NCI-H1105 treated with DMSO at 0.1 percent for 48 hours (cell line): ENCODE results near the gene KCNK1.

ENCODE experiments used
- DNase-seq: peaks from one replicate; lab custom pipeline; 2025; lab: John Stamatoyannopoulos, UW

Gene KCNK1

GRCh38 chr1:233636503-233636877 lies 22.6 kb downstream of the KCNK1 start:
- DNase-seq = no peak

GRCh38 chr1:233638513-233638912 lies 24.6 kb downstream of the KCNK1 start:
- DNase-seq = no peak

GRCh38 chr1:233639611-233640010 lies 25.7 kb downstream of the KCNK1 start:
- DNase-seq = no peak

GRCh38 chr1:233640179-233640578 lies 26.3 kb downstream of the KCNK1 start:
- DNase-seq = no peak

- no peak for DNase-seq
Measured at GRCh38 chr1:233641029-233641428, 27.1 kb downstream of the KCNK1 start.

- no peak for DNase-seq
Measured at GRCh38 chr1:233647073-233647472, 33.2 kb downstream of the KCNK1 start.

- no peak for DNase-seq
Measured at GRCh38 chr1:233647636-233648035, 33.7 kb downstream of the KCNK1 start.

GRCh38 chr1:233651061-233651460 lies 37.2 kb downstream of the KCNK1 start:
- no peak for DNase-seq

GRCh38 chr1:233651563-233652233 lies 37.8 kb downstream of the KCNK1 start:
- no peak for DNase-seq

- DNase-seq = no peak
Measured at GRCh38 chr1:233652526-233652925, 38.6 kb downstream of the KCNK1 start.

GRCh38 chr1:233654658-233655280 lies 40.9 kb downstream of the KCNK1 start:
- no peak for DNase-seq

- no peak for DNase-seq
Measured at GRCh38 chr1:233655301-233655740, 41.4 kb downstream of the KCNK1 start.

- peak; percentile 26 for DNase-seq
Measured at GRCh38 chr1:233656032-233656635, 42.2 kb downstream of the KCNK1 start.

- DNase-seq = no peak
Measured at GRCh38 chr1:233656687-233657086, 42.8 kb downstream of the KCNK1 start.

- DNase-seq = no peak
Measured at GRCh38 chr1:233657466-233657865, 43.6 kb downstream of the KCNK1 start.

GRCh38 chr1:233659495-233659894 lies 45.6 kb downstream of the KCNK1 start:
- DNase-seq = no peak

- DNase-seq = no peak
Measured at GRCh38 chr1:233661376-233662159, 47.7 kb downstream of the KCNK1 start.

GRCh38 chr1:233662575-233663304 lies 48.8 kb downstream of the KCNK1 start:
- no peak for DNase-seq

GRCh38 chr1:233664253-233664652 lies 50.3 kb downstream of the KCNK1 start:
- DNase-seq = no peak

- no peak for DNase-seq
Measured at GRCh38 chr1:233664804-233665574, 51.1 kb downstream of the KCNK1 start.

- no peak for DNase-seq
Measured at GRCh38 chr1:233665575-233666270, 51.8 kb downstream of the KCNK1 start.
